HepG2 (cell line): ENCODE measurements around the gene ZNF155. TPM values are rescaled to one million over a fixed set of nuclear protein-coding genes. Genes with fewer than 3 reads are reported as not detected.

Experiments used
- BCL3 ChIP-seq: sonication (generic); formaldehyde crosslinking; IDR thresholded peaks from 2 replicates; pipeline ENCODE4 v1.5.1; 2020; ENCODE audit warnings: mild to moderate bottlenecking, missing genetic modification reagents, moderate library complexity
- CEBPG ChIP-seq: IDR thresholded peaks from 2 replicates; pipeline ENCODE4 v1.6.1; 2016
- DMAP1 ChIP-seq: IDR thresholded peaks from 2 replicates; pipeline ENCODE4 v1.6.1; 2016
- E2F1 ChIP-seq: sonication (generic); formaldehyde crosslinking; IDR thresholded peaks from 2 replicates; pipeline ENCODE4 v1.5.0; 2020; ENCODE audit warnings: missing genetic modification reagents
- FOXA3 ChIP-seq: IDR thresholded peaks from 2 replicates; pipeline ENCODE4 v1.6.1; 2016; ENCODE audit warnings: missing genetic modification reagents, missing compliant biosample characterization
- HNRNPLL ChIP-seq: fragments of 200-400 bp; formaldehyde crosslinking; IDR thresholded peaks from 2 replicates; pipeline ENCODE4 v1.6.1; 2017; ENCODE audit warnings: mild to moderate bottlenecking, low read depth, low read length; ENCODE audit not compliant: poor library complexity, severe bottlenecking
- RXRB ChIP-seq: IDR thresholded peaks from 2 replicates; pipeline ENCODE4 v1.6.1; 2016; ENCODE audit warnings: borderline replicate concordance, missing genetic modification reagents, missing compliant biosample characterization
- SMAD3 ChIP-seq: sonication (generic); formaldehyde crosslinking; IDR thresholded peaks from 2 replicates; pipeline ENCODE4 v1.4.0; 2020; ENCODE audit warnings: missing genetic modification reagents
- SRSF1 ChIP-seq: fragments of 200-400 bp; formaldehyde crosslinking; optimal IDR thresholded peaks from 2 replicates; pipeline ENCODE3; 2017; ENCODE audit warnings: mild to moderate bottlenecking, low read depth, low read length, moderate library complexity
- SUZ12 ChIP-seq: fragments of 150-350 bp; IDR thresholded peaks from 2 replicates; pipeline ENCODE4 v1.6.1; 2014; ENCODE audit warnings: low read depth, low read length
- YY1 ChIP-seq: IDR thresholded peaks from 2 replicates; pipeline ENCODE4 v1.6.1; 2011; ENCODE audit warnings: low read length, low read depth, moderate library complexity, mild to moderate bottlenecking; ENCODE audit not compliant: insufficient read depth, insufficient replicate concordance
- ZBTB40 ChIP-seq, 2 experiments: fragments of 450-650 bp in 1 of 2; sonication (generic) in 1 of 2; formaldehyde crosslinking in 1 of 2; IDR thresholded peaks; 2 replicates each; pipeline versions ENCODE4 v1.6.1 to v1.8.0; 2016 to 2022; ENCODE audit warnings: antibody characterized with exemption in 1 of 2, mild to moderate bottlenecking in 1 of 2, missing genetic modification reagents in 1 of 2
- ZNF121 ChIP-seq: sonication (generic); formaldehyde crosslinking; IDR thresholded peaks from 2 replicates; pipeline ENCODE4 v1.5.0; 2020; ENCODE audit warnings: mild to moderate bottlenecking, missing genetic modification reagents
- ZNF253 ChIP-seq: sonication (generic); formaldehyde crosslinking; IDR thresholded peaks from 2 replicates; pipeline ENCODE4 v1.8.0; 2022; ENCODE audit warnings: mild to moderate bottlenecking, missing genetic modification reagents, borderline replicate concordance
- ZNF331 ChIP-seq: sonication (generic); formaldehyde crosslinking; IDR thresholded peaks from 2 replicates; pipeline ENCODE4 v1.4.0; 2020; ENCODE audit warnings: missing genetic modification reagents
- ZNF530 ChIP-seq: sonication (generic); formaldehyde crosslinking; IDR thresholded peaks from 2 replicates; pipeline ENCODE4 v1.5.0; 2020; ENCODE audit warnings: low read depth, mild to moderate bottlenecking, missing genetic modification reagents
- ZNF607 ChIP-seq: sonication (generic); formaldehyde crosslinking; IDR thresholded peaks from 2 replicates; pipeline ENCODE4 v1.5.1; 2020; ENCODE audit warnings: missing genetic modification reagents, mild to moderate bottlenecking, borderline replicate concordance
- ZNF724P ChIP-seq: sonication (generic); formaldehyde crosslinking; IDR thresholded peaks from 2 replicates; pipeline ENCODE4 v1.8.0; 2022; ENCODE audit warnings: missing genetic modification reagents, borderline replicate concordance
- polyA plus RNA-seq, 8 experiments: library from polyadenylated mRNA; depleted of rRNA in 3 of 8; stranded (reverse) in 7 of 8; unstranded in 1 of 8; fragments of >200 nt; fragmentation: Illumina TruSeq in 4 of 8; extraction: Trizol in 4 of 8; gene quantifications; 2 replicates each; pipeline versions ENCODE4 v1.2.1 to v1.2.3, GENCODE V29; 2011 to 2016; ENCODE audit warnings: low read depth in 4 of 8, missing spikeins in 1 of 8, mixed read lengths in 1 of 8; ENCODE audit not compliant: insufficient read depth in 1 of 8
- total RNA-seq, 5 experiments: library from RNA; depleted of rRNA; stranded (reverse); fragments of >200 nt; fragmentation: Illumina TruSeq; extraction: Trizol; gene quantifications; 2 replicates each; pipeline ENCODE4 v1.2.3, GENCODE V29; 2016; ENCODE audit warnings: low read depth in 1 of 5

Gene ZNF155
- total and polyA plus RNA-seq, 2 of the 13 experiments (the other 11 are each of a cell fraction or from before 2014, with no cell fraction given) = 2.5 to 3.6 TPM

GRCh38 chr19:43983912-43984686 is at the start of gene ZNF155 (continued):
- TF ChIP-seq ZBTB40 (IDR thresholded peaks at IDR 0.05) (no peak), ZBTB40 (CRISPR knock-in tag; IDR thresholded peaks at IDR 0.05) (no peak), CEBPG (CRISPR knock-in tag) (peak; percentile 74), SRSF1 (no peak), RXRB (CRISPR knock-in tag) (0 out of 2 replicates have a peak, but pooled peaks have one; percentile 20), HNRNPLL (no peak), FOXA3 (CRISPR knock-in tag) (0 out of 2 replicates have a peak, but pooled peaks have one; percentile 13), ZNF724P (CRISPR knock-in tag) (no peak), SUZ12 (peak; percentile 73), ZNF121 (CRISPR knock-in tag) (no peak), ZNF530 (CRISPR knock-in tag) (no peak), ZNF331 (peak; percentile 46), BCL3 (CRISPR knock-in tag) (no peak), E2F1 (CRISPR knock-in tag) (no peak), ZNF607 (CRISPR knock-in tag) (no peak), YY1 (peak; percentile 68), DMAP1 (CRISPR knock-in tag) (no peak), SMAD3 (CRISPR knock-in tag) (peak; percentile 73; the same call in 1 of the 2 replicates), ZNF253 (no peak)
